ENCODE data around the gene BBS2. TPM values are rescaled to one million over a fixed set of nuclear protein-coding genes. Genes with fewer than 3 reads are reported as not detected.

Gene BBS2
- total RNA-seq, 1 donor from 2014 or later: 8.5 TPM

DNA sequence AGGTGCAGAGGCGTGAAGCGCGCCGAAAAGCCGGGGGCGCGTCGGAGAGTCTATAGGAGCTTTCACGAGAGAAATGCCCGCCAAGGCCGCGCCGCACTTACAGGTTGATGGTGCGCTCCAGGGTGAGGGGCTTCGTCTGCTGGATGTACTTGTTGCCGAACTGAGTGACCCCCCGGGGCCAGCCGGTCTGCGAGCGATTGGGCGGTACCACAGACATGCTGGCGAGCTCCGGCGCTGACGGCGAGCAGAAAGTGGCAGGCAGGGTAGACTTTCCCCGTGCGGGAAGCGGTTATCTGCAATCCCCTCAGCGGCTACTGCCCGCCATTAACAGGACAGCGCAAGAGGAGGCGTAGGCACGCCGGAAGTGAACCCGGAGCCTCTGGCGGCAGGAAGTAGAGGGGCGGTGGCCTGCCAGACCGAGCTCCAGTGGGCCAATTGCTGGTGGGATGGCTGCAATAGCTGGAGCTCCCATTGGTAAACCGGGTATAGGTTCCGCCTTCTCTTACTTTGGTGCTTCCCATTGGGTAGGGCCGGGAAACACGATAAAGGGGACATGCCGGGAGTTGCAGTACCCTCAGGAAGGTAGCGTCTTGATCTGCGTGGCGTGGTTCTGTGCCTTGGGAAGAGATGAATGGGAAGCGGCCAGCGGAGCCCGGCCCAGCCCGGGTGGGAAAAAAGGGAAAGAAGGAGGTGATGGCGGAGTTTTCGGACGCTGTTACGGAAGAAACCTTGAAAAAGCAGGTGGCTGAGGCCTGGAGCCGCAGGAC, 68.7 kb downstream of the BBS2 start, which contains the start of the genes NUDT21 and OGFOD1:
Gene NUDT21, minus strand, starts transcription at position 347 of the 767 bp plus-strand sequence. Its CDS starts 130 bp downstream, at position 217.
Gene OGFOD1, plus strand, starts transcription at position 569 of the 767 bp plus-strand sequence. Its CDS starts 59 bp downstream, at position 628.
- Mint-ChIP-seq H3K27me3 (no peaks in the 10 kb centered on the region), H3K36me3 (ENCODE audit: low read depth) (peaks cover 52% of the 10 kb centered on the region), H3K9me3 (no peaks in the 10 kb centered on the region), H3K4me3 (peak within 1 kb of the TSS; percentile 94), H3K27ac (peak within 1 kb of the TSS; percentile 95), H3K4me1 (peaks cover 41% of the 10 kb centered on the region)
- peak; percentile 97 for DNase-seq
- intact Hi-C loops (cut with micrococcal nuclease): loop anchor here (1.0 to 10.0 kb wide), 5 partner anchors 26 to 734 kb away; partner anchors contain the start of genes AMFR, HERPUD1, MT2A and PSME3IP1

DNA sequence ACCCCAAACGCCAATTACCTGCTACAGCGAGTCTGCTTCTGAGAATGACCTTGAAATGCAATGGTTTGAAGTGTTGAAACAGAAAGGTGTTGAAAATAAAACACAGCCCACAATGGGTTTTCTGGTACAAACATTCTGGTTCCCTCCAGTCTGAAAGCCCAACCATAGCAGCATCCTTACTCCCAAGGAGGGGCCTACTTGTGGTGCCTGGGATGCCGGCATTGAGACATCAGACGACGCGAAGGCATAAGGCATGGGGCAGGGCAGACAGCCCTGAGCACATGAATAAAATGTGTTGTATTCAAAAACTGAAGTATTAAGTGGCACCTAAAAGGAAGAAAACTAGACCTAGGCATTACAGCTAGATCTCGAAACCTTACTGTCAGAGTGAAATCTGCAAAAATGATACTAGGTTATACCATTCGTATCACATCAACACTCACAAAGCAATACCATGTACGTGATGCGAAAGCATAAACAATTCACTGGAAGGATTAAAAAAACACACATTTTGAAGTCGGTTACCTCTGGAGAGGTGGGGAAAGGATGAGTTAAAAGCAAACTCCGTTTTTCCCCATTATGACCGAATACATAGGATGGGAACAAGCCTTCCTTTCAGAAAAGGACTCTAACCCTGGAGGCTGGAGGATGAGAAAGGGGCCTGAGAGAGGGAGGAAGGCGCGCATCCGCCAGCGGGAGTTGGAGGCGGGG, 69.4 kb downstream of the BBS2 start:
- Mint-ChIP-seq H3K27me3 (no peaks in the 10 kb centered on the region), H3K36me3 (ENCODE audit: low read depth) (peaks cover 51% of the 10 kb centered on the region), H3K4me3 (peak overlapping the region; percentile 94), H3K9me3 (no peaks in the 10 kb centered on the region), H3K27ac (peak overlapping the region; percentile 95), H3K4me1 (peaks cover 40% of the 10 kb centered on the region)
- intact Hi-C loops (cut with micrococcal nuclease): loop anchor here (2.0 to 10.0 kb wide), 3 partner anchors 252 to 734 kb away; partner anchors contain the start of genes HERPUD1, PSME3IP1 and RSPRY1
- peak; percentile 68 for DNase-seq

DNA sequence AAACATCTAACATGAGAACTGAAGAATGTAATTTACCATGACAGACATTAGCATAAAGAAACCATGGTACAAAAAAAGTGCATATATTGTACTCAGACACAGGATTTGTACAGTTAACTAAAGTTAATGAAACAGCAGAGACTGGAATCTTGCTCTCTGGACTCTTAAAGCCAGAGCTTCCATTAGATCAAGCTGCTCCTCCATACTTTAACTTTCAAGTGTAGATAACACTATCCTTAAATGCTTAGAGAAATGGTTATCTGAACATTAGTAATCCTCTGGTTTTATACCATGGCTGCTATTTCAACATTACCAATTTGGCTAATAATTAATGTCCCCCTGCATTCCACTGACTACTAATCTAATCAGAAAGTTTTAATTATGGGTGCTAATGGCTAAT, 71.8 kb downstream of the BBS2 start:
- no peaks in the 10 kb centered on the region for H3K9me3 Mint-ChIP-seq
- DNase-seq: no peak
- H3K27ac Mint-ChIP-seq: peak overlapping the region; percentile 90
- peak overlapping the region; percentile 63 for H3K4me3 Mint-ChIP-seq
- H3K27me3 Mint-ChIP-seq: no peaks in the 10 kb centered on the region
- H3K4me1 Mint-ChIP-seq: peaks cover 40% of the 10 kb centered on the region
- H3K36me3 Mint-ChIP-seq (ENCODE audit: low read depth): peaks cover 47% of the 10 kb centered on the region
- intact Hi-C loops (cut with micrococcal nuclease): no loop called here

DNA sequence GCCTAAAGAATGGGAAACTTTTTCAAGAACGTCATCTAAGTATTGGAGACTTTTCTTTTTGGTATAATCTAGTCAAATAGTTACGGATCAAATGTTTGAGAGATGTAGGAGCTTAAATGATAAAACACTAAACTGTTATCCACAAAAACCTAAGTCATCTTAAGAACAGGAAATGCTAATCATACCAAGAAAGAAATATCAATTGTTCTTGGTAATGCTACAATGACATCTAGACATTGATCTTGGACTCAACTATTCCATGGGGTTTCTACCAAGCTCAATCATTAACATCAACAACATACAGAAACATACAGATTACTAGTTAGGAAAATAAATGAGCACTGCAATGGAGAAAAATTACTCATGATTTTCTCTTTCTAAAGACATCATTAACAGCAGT, 72.5 kb downstream of the BBS2 start:
- peak overlapping the region; percentile 90 for H3K27ac Mint-ChIP-seq
- H3K9me3 Mint-ChIP-seq: no peaks in the 10 kb centered on the region
- peaks cover 50% of the 10 kb centered on the region for H3K36me3 Mint-ChIP-seq (ENCODE audit: low read depth)
- peaks cover 36% of the 10 kb centered on the region for H3K4me1 Mint-ChIP-seq
- DNase-seq: no peak
- peak overlapping the region; percentile 34 for H3K4me3 Mint-ChIP-seq
- intact Hi-C loops (cut with micrococcal nuclease): loop anchor here (1.0 kb wide), 2 partner anchors 22 to 90 kb away; partner anchors contain the start of gene AMFR
- no peaks in the 10 kb centered on the region for H3K27me3 Mint-ChIP-seq

DNA sequence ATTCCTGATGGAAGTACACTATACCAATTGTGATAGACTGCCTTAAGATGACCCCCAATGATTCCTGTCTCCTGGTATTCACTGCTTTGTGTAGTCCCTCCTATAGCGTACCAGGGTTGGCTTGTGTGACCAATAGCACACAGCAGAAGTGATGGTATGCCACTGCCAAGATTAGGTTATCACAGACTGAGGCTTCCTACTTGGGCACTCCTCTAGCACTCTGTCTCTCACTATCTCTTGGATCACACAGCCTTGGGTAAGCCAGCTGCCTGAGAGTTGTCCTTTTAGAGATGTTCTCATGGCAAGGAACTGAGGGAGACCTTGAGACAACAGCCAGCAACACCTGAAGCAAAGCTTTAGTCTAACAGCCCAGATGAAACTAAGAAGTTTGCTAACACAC, 81.8 kb downstream of the BBS2 start:
- DNase-seq: no peak
- H3K27me3 Mint-ChIP-seq: no peaks in the 10 kb centered on the region
- intact Hi-C loops (cut with micrococcal nuclease): no loop called here
- no peak overlapping the region for H3K4me3 Mint-ChIP-seq
- H3K36me3 Mint-ChIP-seq (ENCODE audit: low read depth): peaks cover 63% of the 10 kb centered on the region
- H3K27ac Mint-ChIP-seq: no peak overlapping the region
- no peaks in the 10 kb centered on the region for H3K9me3 Mint-ChIP-seq
- H3K4me1 Mint-ChIP-seq: peaks cover 10% of the 10 kb centered on the region

DNA sequence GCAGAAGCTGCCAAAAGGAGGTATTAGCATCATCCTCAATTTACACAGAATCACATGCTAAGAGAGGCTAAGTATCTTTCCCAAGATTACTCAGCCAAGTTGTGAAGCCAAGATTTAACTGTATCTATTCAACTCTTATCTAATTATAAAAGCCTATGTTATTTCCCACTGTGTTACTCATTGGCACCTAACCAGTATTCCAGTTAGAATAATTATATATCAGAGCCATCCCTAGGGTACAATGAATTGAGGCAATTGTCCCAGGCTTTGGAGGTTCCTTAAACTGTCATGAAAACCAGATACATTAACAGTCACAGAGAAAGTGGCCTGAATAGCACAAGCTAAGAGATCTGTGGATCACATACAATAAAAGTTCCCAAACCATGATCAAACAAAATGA, 83.6 kb downstream of the BBS2 start:
- Mint-ChIP-seq H3K9me3 (no peaks in the 10 kb centered on the region), H3K4me1 (peaks cover 8% of the 10 kb centered on the region), H3K27ac (peak overlapping the region; percentile 24), H3K27me3 (no peaks in the 10 kb centered on the region), H3K4me3 (no peak overlapping the region), H3K36me3 (ENCODE audit: low read depth) (peaks cover 62% of the 10 kb centered on the region)
- no peak for DNase-seq
- intact Hi-C loops (cut with micrococcal nuclease): no loop called here

Other genes starting within 250 kb of the BBS2 start
- gene AMFR, start 94.5 kb downstream of the BBS2 start, total RNA-seq: 50.6 and 52.3 TPM in 2 replicates
- gene NUDT21, start 68.7 kb downstream of the BBS2 start, total RNA-seq: 282 and 297 TPM in 2 replicates
- gene OGFOD1, start 68.5 kb downstream of the BBS2 start, total RNA-seq: 87.0 and 89.2 TPM in 2 replicates
- gene MT4, start 45.0 kb upstream of the BBS2 start, total RNA-seq: not detected in 2 replicates
- 5.9 and 9.3 TPM in 2 replicates for gene MT3, start 69.5 kb upstream of the BBS2 start, total RNA-seq
- 465 TPM in 2 replicates for gene MT2A, start 88.6 kb upstream of the BBS2 start, total RNA-seq
- gene MT1E, start 105.8 kb upstream of the BBS2 start, total RNA-seq: 136 and 152 TPM in 2 replicates
- gene MT1M, start 112.6 kb upstream of the BBS2 start, total RNA-seq: not detected in 2 replicates
- gene MT1A, start 118.6 kb upstream of the BBS2 start, total RNA-seq: 1.8 and 2.1 TPM in 2 replicates
- not detected in 2 replicates for gene MT1B, start 131.9 kb upstream of the BBS2 start, total RNA-seq
- gene MT1F, start 137.9 kb upstream of the BBS2 start, total RNA-seq: 4.2 and 6.7 TPM in 2 replicates
- gene MT1G, start 148.0 kb upstream of the BBS2 start, total RNA-seq: 24.5 and 32.2 TPM in 2 replicates
- gene MT1H, start 149.8 kb upstream of the BBS2 start, total RNA-seq: not detected in 2 replicates
- 62.7 and 66.9 TPM in 2 replicates for gene MT1X, start 162.4 kb upstream of the BBS2 start, total RNA-seq
- 162 and 168 TPM in 2 replicates for gene NUP93, start 210.1 kb upstream of the BBS2 start, total RNA-seq